K562 (cell line): ENCODE results near the gene BSCL2. TPM values are rescaled to one million over a fixed set of nuclear protein-coding genes. Genes with fewer than 3 reads are reported as not detected.
A peak's percentile ranks its signal among the peaks of the same experiment; 100 is the strongest.

Experiments used
- EP400 ChIP-seq: fragments of 450-650 bp; IDR thresholded peaks from 2 replicates; pipeline ENCODE4 v1.6.1; 2017; ENCODE audit warnings: antibody characterized with exemption, mild to moderate bottlenecking, moderate library complexity
- FOXJ3 ChIP-seq: sonication (generic); formaldehyde crosslinking; IDR thresholded peaks from 2 replicates; pipeline ENCODE4 v1.4.0; 2020; ENCODE audit warnings: mild to moderate bottlenecking, missing genetic modification reagents
- HNRNPH1 ChIP-seq: fragments of 200-400 bp; formaldehyde crosslinking; optimal IDR thresholded peaks from 2 replicates; pipeline ENCODE3; 2017; ENCODE audit warnings: low read depth, mild to moderate bottlenecking, low read length, moderate library complexity
- HNRNPK ChIP-seq: fragments of 200-400 bp; formaldehyde crosslinking; IDR thresholded peaks from one replicate; pipeline ENCODE4 v1.6.1; 2018; ENCODE audit warnings: mild to moderate bottlenecking, low read depth, low read length; ENCODE audit not compliant: poor library complexity, severe bottlenecking
- JUND ChIP-seq, 2 experiments: IDR thresholded peaks; 2 replicates in 1 of 2; 3 replicates in 1 of 2; pipeline ENCODE4 v1.6.1; 2011; ENCODE audit warnings: borderline replicate concordance in 2 of 2, low read depth in 2 of 2, low read length in 2 of 2, improper control_type of control experiment in 1 of 2, missing biosample characterization in 1 of 2, missing genetic modification characterization in 1 of 2, missing genetic modification reagents in 1 of 2
- KAT2B ChIP-seq: IDR thresholded peaks from one replicate; pipeline ENCODE4 v1.6.1; 2012; ENCODE audit warnings: low read depth, mild to moderate bottlenecking, control low read depth, inconsistent platforms, low read length, moderate library complexity
- LARP7 ChIP-seq: fragments of 450-650 bp; IDR thresholded peaks from 2 replicates; pipeline ENCODE4 v1.6.1; 2016
- MED1 ChIP-seq: sonication (generic); formaldehyde crosslinking; IDR thresholded peaks from 2 replicates; pipeline ENCODE4 v1.8.1; 2023; ENCODE audit warnings: missing genetic modification reagents, borderline replicate concordance
- MEF2A ChIP-seq: IDR thresholded peaks from 2 replicates; pipeline ENCODE4 v1.6.1; 2011; ENCODE audit warnings: low read depth, mild to moderate bottlenecking, low read length, moderate library complexity; ENCODE audit not compliant: control insufficient read depth
- NR1H2 ChIP-seq: sonication (generic); formaldehyde crosslinking; IDR thresholded peaks from 2 replicates; pipeline ENCODE4 v1.4.0; 2020; ENCODE audit warnings: mild to moderate bottlenecking, missing genetic modification reagents
- NR2C2 ChIP-seq, 2 experiments: fragments of 200-800 bp in 1 of 2; sonication (Bioruptor generic) in 1 of 2; sonication (generic) in 1 of 2; formaldehyde crosslinking in 1 of 2; IDR thresholded peaks; 2 replicates each; pipeline versions ENCODE4 v1.6.1 to v1.8.0; 2016 to 2022; ENCODE audit warnings: mild to moderate bottlenecking in 1 of 2, missing compliant biosample characterization in 1 of 2, missing genetic modification characterization in 1 of 2, missing genetic modification reagents in 1 of 2
- SMARCA4 ChIP-seq: fragments of 450-650 bp; IDR thresholded peaks from 2 replicates; pipeline ENCODE4 v1.6.1; 2016
- SUPT5H ChIP-seq: fragments of 450-650 bp; IDR thresholded peaks from 2 replicates; pipeline ENCODE4 v1.6.1; 2016
- TRIM24 ChIP-seq, 2 experiments: fragments of 450-650 bp; IDR thresholded peaks; 2 replicates each; pipeline ENCODE4 v1.6.1; 2016
- TSC22D4 ChIP-seq: fragments of 450-650 bp; IDR thresholded peaks from 2 replicates; pipeline ENCODE4 v1.6.1; 2016; ENCODE audit warnings: missing genetic modification characterization, missing biosample characterization, control low read depth
- U2AF2 ChIP-seq: fragments of 200-400 bp; formaldehyde crosslinking; optimal IDR thresholded peaks from 2 replicates; pipeline ENCODE3; 2017; ENCODE audit warnings: low read depth, mild to moderate bottlenecking, low read length
- ZC3H11A ChIP-seq: IDR thresholded peaks from 2 replicates; pipeline ENCODE4 v1.6.1; 2012; ENCODE audit warnings: low read depth, low read length, improper control_type of control experiment
- ZFP1 ChIP-seq: fragments of 450-650 bp; formaldehyde crosslinking; IDR thresholded peaks from 2 replicates; pipeline ENCODE4 v1.4.0; 2020; ENCODE audit warnings: mild to moderate bottlenecking, mixed read lengths
- ZNF140 ChIP-seq: fragments of 250-450 bp; sonication (Bioruptor Pico); IDR thresholded peaks from 2 replicates; pipeline ENCODE4 v1.8.0; 2021; ENCODE audit warnings: moderate library complexity, mild to moderate bottlenecking, inconsistent platforms
- ZNF263 ChIP-seq: sonication (generic); formaldehyde crosslinking; IDR thresholded peaks from 2 replicates; pipeline ENCODE4 v1.8.0; 2022; ENCODE audit warnings: mild to moderate bottlenecking, missing genetic modification reagents, borderline replicate concordance
- ZNF445 ChIP-seq: fragments of 250-450 bp; sonication (Bioruptor Pico); IDR thresholded peaks from 2 replicates; pipeline ENCODE4 v1.4.0; 2020; ENCODE audit warnings: low read depth, mild to moderate bottlenecking, moderate library complexity
- ZNF586 ChIP-seq: fragments of 450-650 bp; formaldehyde crosslinking; conservative IDR thresholded peaks from 2 replicates; pipeline ENCODE4 v1.4.0; 2020; ENCODE audit warnings: mild to moderate bottlenecking, moderate library complexity
- polyA plus RNA-seq, 8 experiments: library from polyadenylated mRNA; depleted of rRNA in 4 of 8; stranded (reverse) in 5 of 8; unstranded in 3 of 8; fragments of >200 nt; fragmentation: Nextera tagmentation in 2 of 8; fragmentation: Illumina TruSeq in 1 of 8; extraction: Ambion mirVana in 2 of 8; extraction: Trizol in 1 of 8; gene quantifications; 2 replicates each; pipeline versions ENCODE4 v1.2.1 to v1.2.3, GENCODE V29; 2011 to 2014; ENCODE audit warnings: inconsistent platforms in 1 of 8, missing spikeins in 1 of 8
- total RNA-seq, 7 experiments: library from RNA; depleted of rRNA in 6 of 7; stranded (reverse); fragments of >200 nt in 6 of 7; fragmentation: Illumina TruSeq in 2 of 7; extraction: Trizol in 2 of 7; gene quantifications; 2 replicates each; pipeline versions ENCODE4 v1.2.1 to v1.2.3, GENCODE V29; 2011 to 2021; ENCODE audit warnings: low replicate concordance in 1 of 7
- TF ChIP-seq, protein P1 (sequence below): fragments of 450-650 bp; formaldehyde crosslinking; IDR thresholded peaks from 2 replicates; pipeline ENCODE4 v1.4.0; 2020; ENCODE audit warnings: mild to moderate bottlenecking, moderate library complexity
- TF ChIP-seq, protein P2 (sequence below): IDR thresholded peaks from 2 replicates; pipeline ENCODE4 v1.6.1; 2011; ENCODE audit warnings: borderline replicate concordance, low read depth, mild to moderate bottlenecking, moderate library complexity, low read length; ENCODE audit not compliant: insufficient read depth, poor library complexity, severe bottlenecking
- TF ChIP-seq, protein P3 (sequence below), 2 experiments: fragments of 450-650 bp; IDR thresholded peaks; 2 replicates each; pipeline ENCODE4 v1.6.1; 2016

The BSCL2 gene
- total and polyA plus RNA-seq, 9 of the 15 experiments (the other 6 are each of a cell fraction or from before 2014, with no cell fraction given), result 18.9 to 51.7 (median 35.2) TPM

DNA sequence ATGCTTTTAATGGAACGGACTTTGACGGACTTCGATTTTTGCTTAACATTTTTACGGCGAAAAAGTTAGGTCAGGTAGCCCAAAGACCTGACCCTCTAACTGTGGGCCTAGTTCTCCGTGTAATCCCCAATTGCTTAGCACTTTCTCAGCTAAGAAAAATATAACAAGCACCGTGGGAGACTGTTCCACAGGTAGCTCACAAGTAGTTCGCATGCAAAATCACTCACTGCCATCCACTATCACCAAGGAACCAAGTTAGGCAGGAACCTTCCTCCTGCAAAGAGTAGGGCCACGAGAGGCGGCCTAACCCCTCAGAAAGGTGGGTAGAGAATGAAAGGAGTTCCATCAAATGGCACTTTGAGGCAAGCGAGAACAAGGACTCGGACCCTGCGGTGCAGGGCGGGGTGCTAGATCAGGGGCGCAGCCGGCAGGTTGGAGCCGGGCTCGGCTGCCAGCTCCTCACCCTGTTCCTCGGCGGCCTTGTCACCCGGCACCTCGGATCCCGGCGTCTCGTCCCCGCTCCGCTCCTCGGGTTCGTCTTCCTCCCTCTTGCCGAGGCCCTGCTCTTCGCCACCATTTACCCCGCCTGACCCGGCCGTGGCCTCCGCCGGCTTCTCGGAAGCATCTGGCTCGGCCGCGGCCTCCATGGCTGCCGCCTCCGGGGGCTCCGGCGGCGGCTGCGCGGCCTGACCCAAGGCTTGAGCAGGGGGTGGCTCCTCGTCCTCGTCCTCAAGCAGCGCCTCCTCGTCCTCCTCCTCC is 19.1 kb upstream of the BSCL2 start (continued):
- no peak for TF ChIP-seq TRIM24 (IDR thresholded peaks at IDR 0.05)
- TF ChIP-seq MED1 (CRISPR knock-in tag), result peak; percentile 24; the same call in 1 of the 2 replicates
- no peak for TF ChIP-seq HNRNPK
- TF ChIP-seq HNRNPH1, result no peak
- TF ChIP-seq EP400, result no peak
- no peak for TF ChIP-seq ZC3H11A
- TF ChIP-seq, protein P1, sequence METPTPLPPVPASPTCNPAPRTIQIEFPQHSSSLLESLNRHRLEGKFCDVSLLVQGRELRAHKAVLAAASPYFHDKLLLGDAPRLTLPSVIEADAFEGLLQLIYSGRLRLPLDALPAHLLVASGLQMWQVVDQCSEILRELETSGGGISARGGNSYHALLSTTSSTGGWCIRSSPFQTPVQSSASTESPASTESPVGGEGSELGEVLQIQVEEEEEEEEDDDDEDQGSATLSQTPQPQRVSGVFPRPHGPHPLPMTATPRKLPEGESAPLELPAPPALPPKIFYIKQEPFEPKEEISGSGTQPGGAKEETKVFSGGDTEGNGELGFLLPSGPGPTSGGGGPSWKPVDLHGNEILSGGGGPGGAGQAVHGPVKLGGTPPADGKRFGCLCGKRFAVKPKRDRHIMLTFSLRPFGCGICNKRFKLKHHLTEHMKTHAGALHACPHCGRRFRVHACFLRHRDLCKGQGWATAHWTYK (CRISPR knock-in tag), result no peak
- no peak for TF ChIP-seq NR1H2 (CRISPR knock-in tag)
- TF ChIP-seq LARP7, result no peak
- no peak for TF ChIP-seq TSC22D4 (tag)
- no peak; the same call in 1 of the 2 replicates for TF ChIP-seq NR2C2 (CRISPR knock-in tag; IDR thresholded peaks at IDR 0.05)
- no peak for TF ChIP-seq NR2C2 (tag; IDR thresholded peaks at IDR 0.05)
- no peak for TF ChIP-seq U2AF2
- no peak for TF ChIP-seq MEF2A
- TF ChIP-seq, protein P2, sequence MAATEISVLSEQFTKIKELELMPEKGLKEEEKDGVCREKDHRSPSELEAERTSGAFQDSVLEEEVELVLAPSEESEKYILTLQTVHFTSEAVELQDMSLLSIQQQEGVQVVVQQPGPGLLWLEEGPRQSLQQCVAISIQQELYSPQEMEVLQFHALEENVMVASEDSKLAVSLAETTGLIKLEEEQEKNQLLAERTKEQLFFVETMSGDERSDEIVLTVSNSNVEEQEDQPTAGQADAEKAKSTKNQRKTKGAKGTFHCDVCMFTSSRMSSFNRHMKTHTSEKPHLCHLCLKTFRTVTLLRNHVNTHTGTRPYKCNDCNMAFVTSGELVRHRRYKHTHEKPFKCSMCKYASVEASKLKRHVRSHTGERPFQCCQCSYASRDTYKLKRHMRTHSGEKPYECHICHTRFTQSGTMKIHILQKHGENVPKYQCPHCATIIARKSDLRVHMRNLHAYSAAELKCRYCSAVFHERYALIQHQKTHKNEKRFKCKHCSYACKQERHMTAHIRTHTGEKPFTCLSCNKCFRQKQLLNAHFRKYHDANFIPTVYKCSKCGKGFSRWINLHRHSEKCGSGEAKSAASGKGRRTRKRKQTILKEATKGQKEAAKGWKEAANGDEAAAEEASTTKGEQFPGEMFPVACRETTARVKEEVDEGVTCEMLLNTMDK, result no peak
- TF ChIP-seq KAT2B, result no peak
- no peak for TF ChIP-seq FOXJ3 (CRISPR knock-in tag)
- peak; percentile 90 for TF ChIP-seq ZNF263 (CRISPR knock-in tag)
- no peak for TF ChIP-seq ZFP1 (CRISPR knock-in tag)
- TF ChIP-seq, protein P3, sequence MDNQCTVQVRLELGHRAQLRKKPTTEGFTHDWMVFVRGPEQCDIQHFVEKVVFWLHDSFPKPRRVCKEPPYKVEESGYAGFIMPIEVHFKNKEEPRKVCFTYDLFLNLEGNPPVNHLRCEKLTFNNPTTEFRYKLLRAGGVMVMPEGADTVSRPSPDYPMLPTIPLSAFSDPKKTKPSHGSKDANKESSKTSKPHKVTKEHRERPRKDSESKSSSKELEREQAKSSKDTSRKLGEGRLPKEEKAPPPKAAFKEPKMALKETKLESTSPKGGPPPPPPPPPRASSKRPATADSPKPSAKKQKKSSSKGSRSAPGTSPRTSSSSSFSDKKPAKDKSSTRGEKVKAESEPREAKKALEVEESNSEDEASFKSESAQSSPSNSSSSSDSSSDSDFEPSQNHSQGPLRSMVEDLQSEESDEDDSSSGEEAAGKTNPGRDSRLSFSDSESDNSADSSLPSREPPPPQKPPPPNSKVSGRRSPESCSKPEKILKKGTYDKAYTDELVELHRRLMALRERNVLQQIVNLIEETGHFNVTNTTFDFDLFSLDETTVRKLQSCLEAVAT (IDR thresholded peaks at IDR 0.05), result 0 out of 4 replicates have a peak, but pooled peaks of 1 of the 2 experiments have one; percentile 49
- TF ChIP-seq SMARCA4, result no peak
- TF ChIP-seq JUND (IDR thresholded peaks at IDR 0.05; ENCODE audit: borderline replicate concordance, low read depth, low read length), result no peak
- no peak for TF ChIP-seq JUND (tag; IDR thresholded peaks at IDR 0.05; ENCODE audit: borderline replicate concordance, low read depth, low read length)
- TF ChIP-seq SUPT5H, result no peak
- TF ChIP-seq ZNF586 (CRISPR knock-in tag), result no peak
- no peak for TF ChIP-seq ZNF140 (CRISPR knock-in tag)
- no peak for TF ChIP-seq ZNF445 (CRISPR knock-in tag)
